Skeletal muscle tissue (tissue), 4 donors: ENCODE measurements around the gene SELENOP. TPM values are rescaled to one million over a fixed set of nuclear protein-coding genes. Genes with fewer than 3 reads are reported as not detected.

ENCODE experiments used
- H3K27ac ChIP-seq: one replicate; pipeline ENCODE4 v1.7.0; 2013; ENCODE audit warnings: mild to moderate bottlenecking, low read depth, low read length, inconsistent platforms
- H3K27me3 ChIP-seq, 3 donors: one replicate each; pipeline ENCODE4 v1.7.0; 2013; ENCODE audit warnings: low read length in 3 of 3; ENCODE audit not compliant: control insufficient read depth in 3 of 3, insufficient read depth in 3 of 3
- H3K36me3 ChIP-seq, 3 donors: one replicate each; pipeline ENCODE4 v1.7.0; 2013; ENCODE audit warnings: low read length in 3 of 3; ENCODE audit not compliant: control insufficient read depth in 3 of 3, insufficient read depth in 3 of 3
- H3K4me1 ChIP-seq, 3 donors: one replicate each; pipeline ENCODE4 v1.7.0; 2013; ENCODE audit warnings: low read length in 3 of 3, mild to moderate bottlenecking in 3 of 3; ENCODE audit not compliant: control insufficient read depth in 3 of 3, insufficient read depth in 3 of 3
- H3K4me3 ChIP-seq, 3 donors: one replicate each; pipeline ENCODE4 v1.7.0; 2013; ENCODE audit warnings: low read length in 3 of 3
- H3K9ac ChIP-seq, 3 donors: one replicate each; pipeline ENCODE4 v1.7.0; 2013; ENCODE audit warnings: low read length in 3 of 3, mild to moderate bottlenecking in 3 of 3, moderate library complexity in 2 of 3, low read depth in 1 of 3
- H3K9me3 ChIP-seq, 3 donors: one replicate each; pipeline ENCODE4 v1.7.0; 2013; ENCODE audit warnings: low read length in 3 of 3; ENCODE audit not compliant: control insufficient read depth in 3 of 3
- total RNA-seq: library from RNA; depleted of rRNA; stranded (reverse); fragments of >200 nt; gene quantifications from one replicate; pipeline ENCODE4 v1.2.3, GENCODE V29; 2014
- donor health status: Osteomylitis.

SELENOP gene
- total RNA-seq, 1 donor from 2014 or later = 179 TPM

DNA sequence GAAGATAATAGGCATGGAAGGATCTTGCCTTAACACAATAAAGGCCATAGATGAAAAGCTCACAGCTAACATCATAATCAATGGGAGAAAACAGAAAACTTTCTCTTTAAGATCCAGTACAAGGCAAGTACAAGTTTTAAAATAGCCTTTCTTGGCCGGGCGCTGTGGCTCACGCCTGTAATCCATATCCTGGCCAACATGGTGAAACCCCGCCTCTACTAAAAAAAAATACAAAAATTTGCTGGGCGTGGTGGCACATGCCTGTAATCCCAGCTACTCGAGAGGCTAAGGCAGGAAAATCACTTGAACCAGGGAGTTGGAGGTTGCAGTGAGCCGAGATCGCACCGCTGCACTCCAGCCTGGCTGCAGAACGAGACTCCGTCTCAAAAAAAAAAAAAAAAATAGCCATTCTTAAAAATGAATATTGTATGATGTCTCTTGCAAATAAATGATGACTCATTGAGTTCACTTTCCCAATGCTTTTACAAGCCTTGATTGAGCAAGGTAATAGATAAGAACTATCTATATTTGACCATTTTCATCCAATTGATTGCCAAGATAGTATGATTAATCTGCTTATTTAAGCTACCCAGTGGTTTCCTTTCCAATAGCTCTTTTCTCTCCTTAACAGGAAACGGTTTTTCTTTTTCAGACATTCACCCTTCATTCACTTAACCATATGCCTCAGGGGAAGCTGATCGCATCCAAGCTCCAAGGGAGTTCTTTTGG, 39.3 kb downstream of the SELENOP start:
- Histone ChIP-seq H3K36me3 (no peaks in the 10 kb centered on the region), H3K27ac (no peak overlapping the region), H3K9ac (peak overlapping the region in 1 of 3 donors; percentile 3), H3K4me1 (peaks cover 0 to 3% (median 0%) of the 10 kb centered on the region in 3 donors), H3K4me3 (peak overlapping the region; percentile 11 to 54 (median 38)), H3K9me3 (no peaks in the 10 kb centered on the region), H3K27me3 (no peaks in the 10 kb centered on the region)

DNA sequence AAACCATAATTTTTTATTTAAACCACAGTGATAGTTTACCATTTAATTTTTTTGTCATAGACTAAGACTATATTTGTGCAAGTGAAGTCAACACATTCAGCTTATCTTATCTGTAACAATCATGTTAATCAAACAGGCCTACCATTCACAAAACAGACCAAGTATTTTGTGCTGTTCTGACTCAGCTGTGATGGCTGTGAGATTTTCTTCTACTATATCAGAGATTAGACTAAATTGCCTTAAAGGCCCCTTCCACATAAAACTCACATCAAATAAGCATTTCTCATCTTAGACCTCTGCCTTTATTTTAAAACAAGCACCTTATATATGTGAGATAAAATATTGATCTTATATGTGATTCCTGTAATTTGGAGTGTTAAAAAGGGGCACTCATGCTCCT, 41.7 kb downstream of the SELENOP start:
- H3K9ac ChIP-seq = no peak overlapping the region
- no peak overlapping the region for H3K27ac ChIP-seq
- H3K4me3 ChIP-seq = no peak overlapping the region
- no peaks in the 10 kb centered on the region for H3K9me3 ChIP-seq
- no peaks in the 10 kb centered on the region for H3K27me3 ChIP-seq
- H3K36me3 ChIP-seq = no peaks in the 10 kb centered on the region
- H3K4me1 ChIP-seq = peaks cover 0 to 3% (median 0%) of the 10 kb centered on the region in 3 donors

DNA sequence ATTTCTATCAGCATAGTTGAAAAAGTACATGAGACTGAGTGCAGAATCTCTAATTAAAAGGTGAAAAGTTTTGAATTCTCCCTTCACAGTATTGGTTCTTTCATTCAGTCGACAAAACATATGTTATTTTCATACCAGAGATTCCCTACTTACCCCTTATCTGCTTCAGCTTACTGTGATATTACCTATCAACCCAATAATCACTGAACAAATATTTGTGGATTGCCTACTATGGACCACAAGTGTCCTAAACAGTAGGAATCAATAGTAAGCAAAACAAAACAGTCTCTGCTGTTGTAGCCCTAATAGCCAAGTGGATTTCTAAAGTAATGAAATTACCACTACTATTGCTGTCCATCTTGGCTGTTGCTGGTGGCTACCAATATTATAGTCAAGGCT, 43.6 kb downstream of the SELENOP start:
- Histone ChIP-seq H3K9ac (no peak overlapping the region), H3K27me3 (no peaks in the 10 kb centered on the region), H3K4me3 (no peak overlapping the region), H3K4me1 (peaks cover 0 to 3% (median 0%) of the 10 kb centered on the region in 3 donors), H3K9me3 (no peaks in the 10 kb centered on the region), H3K27ac (no peak overlapping the region), H3K36me3 (no peaks in the 10 kb centered on the region)

DNA sequence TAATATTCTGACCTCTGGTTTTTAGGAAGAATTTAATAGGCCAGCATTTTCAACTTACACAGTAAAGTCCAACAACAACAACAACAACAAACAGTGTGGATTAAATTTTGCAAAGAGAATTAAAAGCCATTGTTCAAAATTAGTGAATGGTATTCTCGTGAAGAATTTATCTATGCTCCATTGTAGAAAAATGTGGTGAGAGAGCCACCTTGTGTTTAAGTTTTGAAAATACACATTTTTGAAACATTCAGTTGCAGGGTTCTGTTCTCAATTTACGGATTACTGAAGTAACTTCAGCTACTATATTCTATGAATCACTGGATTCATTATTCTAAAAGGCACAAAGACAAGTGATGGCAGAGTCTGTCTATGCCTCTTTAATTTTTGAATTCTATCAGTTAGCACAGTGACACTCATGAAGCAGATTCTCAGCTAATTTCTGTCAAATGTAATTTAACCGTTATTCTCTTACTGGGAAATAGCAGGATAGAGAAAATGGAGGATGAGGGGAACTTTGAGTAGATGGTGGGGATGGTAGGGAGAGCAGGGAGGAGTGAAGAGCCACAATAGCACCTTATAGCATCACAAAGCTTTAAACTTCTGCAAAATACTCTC, 44.1 kb downstream of the SELENOP start:
- H3K4me3 ChIP-seq = no peak overlapping the region
- no peaks in the 10 kb centered on the region for H3K36me3 ChIP-seq
- H3K9ac ChIP-seq = no peak overlapping the region
- peaks cover 0 to 3% (median 0%) of the 10 kb centered on the region in 3 donors for H3K4me1 ChIP-seq
- H3K9me3 ChIP-seq = no peaks in the 10 kb centered on the region
- H3K27me3 ChIP-seq = no peaks in the 10 kb centered on the region
- H3K27ac ChIP-seq = no peak overlapping the region

DNA sequence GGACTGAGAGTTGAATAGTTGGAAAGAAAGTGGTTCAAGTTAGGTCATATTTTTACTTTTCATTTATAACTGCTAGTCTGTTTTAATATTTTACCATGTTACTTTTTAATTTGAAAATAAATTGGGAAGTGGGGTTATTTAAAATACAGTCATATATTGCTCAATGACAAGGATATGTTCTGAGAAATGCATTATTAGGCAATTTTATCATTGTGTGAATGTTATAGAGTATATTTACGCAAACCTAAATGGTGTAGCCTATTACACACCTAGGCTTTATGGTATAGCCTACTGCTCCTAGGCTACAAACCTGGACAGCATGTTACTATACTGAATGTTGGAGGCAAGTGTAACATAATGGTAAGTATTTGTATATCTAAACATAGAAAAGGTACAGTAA, 49.9 kb downstream of the SELENOP start:
- no peaks in the 10 kb centered on the region for H3K27me3 ChIP-seq
- H3K36me3 ChIP-seq = no peaks in the 10 kb centered on the region
- H3K9ac ChIP-seq = no peak overlapping the region
- peaks cover 0 to 5% (median 3%) of the 10 kb centered on the region in 3 donors for H3K4me1 ChIP-seq
- no peaks in the 10 kb centered on the region for H3K9me3 ChIP-seq
- no peak overlapping the region for H3K27ac ChIP-seq
- H3K4me3 ChIP-seq = no peak overlapping the region

DNA sequence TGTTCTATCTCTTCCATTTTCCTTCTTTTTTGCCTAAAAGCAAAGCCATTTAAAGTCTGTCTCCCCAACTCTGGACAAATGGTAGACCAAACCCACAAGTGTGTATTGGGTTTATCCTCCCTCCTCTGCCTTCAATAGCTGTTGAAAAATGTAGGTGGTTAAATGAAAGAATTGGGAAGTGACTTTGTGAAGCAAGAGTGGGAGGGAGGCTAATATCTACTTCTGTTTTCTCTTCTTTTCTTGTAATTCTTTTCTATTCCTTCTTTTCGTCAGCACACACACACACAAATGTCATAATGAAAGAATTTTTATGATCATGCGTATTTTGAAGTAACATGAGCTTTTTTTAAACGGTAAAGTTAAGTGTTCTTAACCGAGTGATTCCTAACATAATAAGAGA, 51.3 kb downstream of the SELENOP start:
- Histone ChIP-seq H3K4me1 (peaks cover 0 to 5% (median 3%) of the 10 kb centered on the region in 3 donors), H3K4me3 (no peak overlapping the region), H3K27ac (no peak overlapping the region), H3K9ac (no peak overlapping the region), H3K36me3 (no peaks in the 10 kb centered on the region), H3K27me3 (no peaks in the 10 kb centered on the region), H3K9me3 (no peaks in the 10 kb centered on the region)

DNA sequence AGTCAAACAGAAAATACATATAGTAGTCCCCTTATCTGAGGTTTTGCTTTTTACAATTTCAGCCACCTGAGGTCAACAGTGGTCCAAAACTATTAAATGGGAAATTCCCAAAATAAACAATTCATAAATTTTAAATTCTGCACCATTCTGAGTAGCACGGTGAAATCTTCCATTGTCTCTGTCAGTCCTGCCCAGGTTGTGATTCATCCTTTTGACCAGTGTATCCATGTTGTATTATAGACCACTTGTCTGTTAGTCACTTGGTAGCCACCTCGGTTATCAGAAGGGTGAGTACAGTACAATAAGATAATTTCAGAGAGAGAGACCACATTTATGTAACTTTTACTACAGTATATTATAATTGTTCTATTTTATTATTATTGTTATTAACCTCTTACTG, 52.2 kb downstream of the SELENOP start:
- Histone ChIP-seq H3K27me3 (no peaks in the 10 kb centered on the region), H3K9ac (no peak overlapping the region), H3K27ac (no peak overlapping the region), H3K36me3 (no peaks in the 10 kb centered on the region), H3K4me1 (peaks cover 0 to 5% (median 3%) of the 10 kb centered on the region in 3 donors), H3K4me3 (no peak overlapping the region), H3K9me3 (no peaks in the 10 kb centered on the region)

DNA sequence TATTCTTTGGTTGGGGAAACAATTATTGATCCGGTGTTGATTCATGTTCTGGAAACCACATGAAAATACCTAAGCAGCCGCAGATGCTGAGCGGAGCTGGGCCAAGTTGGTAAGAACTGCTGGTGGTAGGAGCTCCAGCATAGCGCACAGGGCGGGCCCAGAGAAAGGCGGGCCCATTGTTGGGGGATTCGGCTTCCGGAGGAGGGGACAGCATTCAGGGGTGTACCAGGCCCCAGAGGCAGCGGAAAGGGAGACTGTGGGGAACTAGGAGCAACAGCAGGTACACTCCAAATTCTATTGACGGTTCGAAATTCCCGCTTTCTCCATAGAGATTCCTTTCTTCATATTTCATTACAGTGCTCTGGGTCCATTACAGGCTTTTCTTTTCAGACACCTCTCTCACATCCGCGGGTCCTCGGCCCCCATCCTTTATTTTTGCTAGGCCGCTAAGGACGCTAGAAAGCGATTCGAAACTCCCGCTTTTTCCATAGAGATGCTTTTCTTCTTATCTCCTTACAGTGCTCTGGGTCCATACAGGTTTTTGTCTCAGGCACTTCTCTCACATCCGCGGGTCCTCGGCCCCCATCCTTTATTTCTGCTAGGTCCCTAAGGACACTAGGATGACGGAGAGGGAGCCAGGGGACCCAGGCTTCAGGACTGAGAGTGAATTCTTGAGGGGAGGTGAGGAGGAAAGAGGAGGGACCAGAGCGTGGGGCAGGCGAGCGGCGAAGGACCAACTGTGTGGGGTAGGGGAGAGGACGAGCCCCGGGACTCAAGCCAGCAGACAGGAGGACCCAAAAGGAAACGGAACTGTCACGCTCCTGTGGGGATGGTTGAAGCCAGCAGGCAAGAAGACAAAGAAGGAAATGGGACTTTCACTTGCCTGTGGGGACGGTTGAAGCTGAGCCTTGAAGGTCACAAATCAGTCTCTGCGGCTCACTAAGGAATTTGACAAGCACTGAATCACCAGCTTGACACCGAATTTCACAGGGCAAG, 54.8 kb downstream of the SELENOP start, which contains the start of gene CCDC152:
CCDC152 (plus strand) TSS at position 213 of the 996 bp plus-strand sequence. CDS start 2,304 bp downstream, outside the sequence.
- Histone ChIP-seq H3K27ac (no peak within 1 kb of the TSS), H3K27me3 (no peaks in the 10 kb centered on the region), H3K4me3 (peak within 1 kb of the TSS; percentile 52 to 76 (median 67)), H3K4me1 (peaks cover 0 to 5% (median 3%) of the 10 kb centered on the region in 3 donors), H3K9me3 (no peaks in the 10 kb centered on the region), H3K36me3 (no peaks in the 10 kb centered on the region), H3K9ac (peak within 1 kb of the TSS in 2 of 3 donors; percentile 8 to 25)

DNA sequence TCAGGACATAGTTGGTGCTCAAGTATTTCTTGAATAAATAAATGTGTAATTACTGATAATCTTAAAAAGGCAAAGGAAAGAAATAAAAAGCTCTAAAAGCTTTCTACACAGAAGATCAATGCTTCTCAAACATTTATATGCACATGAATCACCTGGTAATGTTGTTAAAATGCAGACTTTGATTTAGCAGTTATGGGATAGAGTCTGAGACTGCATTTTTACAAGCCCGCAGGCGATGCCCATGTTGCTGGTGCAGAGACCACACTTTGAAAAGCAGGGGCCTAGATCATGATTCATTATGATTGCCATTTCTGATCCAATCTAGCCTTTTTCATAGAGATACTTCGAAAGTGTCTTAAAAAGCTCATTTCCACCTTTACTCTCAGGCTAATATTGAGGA, 58.6 kb downstream of the SELENOP start:
- Histone ChIP-seq H3K27ac (no peak overlapping the region), H3K27me3 (no peaks in the 10 kb centered on the region), H3K4me1 (peaks cover 0 to 5% (median 3%) of the 10 kb centered on the region in 3 donors), H3K9me3 (no peaks in the 10 kb centered on the region), H3K9ac (no peak overlapping the region), H3K36me3 (no peaks in the 10 kb centered on the region), H3K4me3 (no peak overlapping the region)
